Subcutaneous adipose tissue (tissue), 4 donors: ENCODE measurements around the gene CYB5D1. TPM values are rescaled to one million over a fixed set of nuclear protein-coding genes. Genes with fewer than 3 reads are reported as not detected.
A peak's percentile ranks its signal among the peaks of the same experiment; 100 is the strongest.

ENCODE experiments used
- small RNA-seq: library from RNA; depleted of rRNA; stranded (forward); fragments of <200 nt; gene quantifications from one replicate; pipeline ENCODE3, GENCODE V24; 2016
- total RNA-seq, 4 donors: library from RNA; depleted of rRNA; stranded (reverse); fragments of >200 nt; gene quantifications; one replicate each; pipeline ENCODE4 v1.1.0, GENCODE V29; 2016
- TF ChIP-seq, protein P1 (sequence below): fragments of 450-650 bp; IDR thresholded peaks from one replicate; pipeline ENCODE4 v1.5.1; 2016; ENCODE audit warnings: low read depth, mild to moderate bottlenecking, control low read depth, antibody characterized with exemption, moderate library complexity

The CYB5D1 gene
- total RNA-seq, 4 donors from 2014 or later: 4.1 to 7.7 (median 6.3) TPM

- TF ChIP-seq, protein P1, sequence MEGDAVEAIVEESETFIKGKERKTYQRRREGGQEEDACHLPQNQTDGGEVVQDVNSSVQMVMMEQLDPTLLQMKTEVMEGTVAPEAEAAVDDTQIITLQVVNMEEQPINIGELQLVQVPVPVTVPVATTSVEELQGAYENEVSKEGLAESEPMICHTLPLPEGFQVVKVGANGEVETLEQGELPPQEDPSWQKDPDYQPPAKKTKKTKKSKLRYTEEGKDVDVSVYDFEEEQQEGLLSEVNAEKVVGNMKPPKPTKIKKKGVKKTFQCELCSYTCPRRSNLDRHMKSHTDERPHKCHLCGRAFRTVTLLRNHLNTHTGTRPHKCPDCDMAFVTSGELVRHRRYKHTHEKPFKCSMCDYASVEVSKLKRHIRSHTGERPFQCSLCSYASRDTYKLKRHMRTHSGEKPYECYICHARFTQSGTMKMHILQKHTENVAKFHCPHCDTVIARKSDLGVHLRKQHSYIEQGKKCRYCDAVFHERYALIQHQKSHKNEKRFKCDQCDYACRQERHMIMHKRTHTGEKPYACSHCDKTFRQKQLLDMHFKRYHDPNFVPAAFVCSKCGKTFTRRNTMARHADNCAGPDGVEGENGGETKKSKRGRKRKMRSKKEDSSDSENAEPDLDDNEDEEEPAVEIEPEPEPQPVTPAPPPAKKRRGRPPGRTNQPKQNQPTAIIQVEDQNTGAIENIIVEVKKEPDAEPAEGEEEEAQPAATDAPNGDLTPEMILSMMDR: no peak
Observed at GRCh38 chr17:7897090-7897489, 39.3 kb downstream of the CYB5D1 start.

GRCh38 chr17:7897773-7898172 lies 40.0 kb downstream of the CYB5D1 start:
- TF ChIP-seq, protein P1: no peak

DNA sequence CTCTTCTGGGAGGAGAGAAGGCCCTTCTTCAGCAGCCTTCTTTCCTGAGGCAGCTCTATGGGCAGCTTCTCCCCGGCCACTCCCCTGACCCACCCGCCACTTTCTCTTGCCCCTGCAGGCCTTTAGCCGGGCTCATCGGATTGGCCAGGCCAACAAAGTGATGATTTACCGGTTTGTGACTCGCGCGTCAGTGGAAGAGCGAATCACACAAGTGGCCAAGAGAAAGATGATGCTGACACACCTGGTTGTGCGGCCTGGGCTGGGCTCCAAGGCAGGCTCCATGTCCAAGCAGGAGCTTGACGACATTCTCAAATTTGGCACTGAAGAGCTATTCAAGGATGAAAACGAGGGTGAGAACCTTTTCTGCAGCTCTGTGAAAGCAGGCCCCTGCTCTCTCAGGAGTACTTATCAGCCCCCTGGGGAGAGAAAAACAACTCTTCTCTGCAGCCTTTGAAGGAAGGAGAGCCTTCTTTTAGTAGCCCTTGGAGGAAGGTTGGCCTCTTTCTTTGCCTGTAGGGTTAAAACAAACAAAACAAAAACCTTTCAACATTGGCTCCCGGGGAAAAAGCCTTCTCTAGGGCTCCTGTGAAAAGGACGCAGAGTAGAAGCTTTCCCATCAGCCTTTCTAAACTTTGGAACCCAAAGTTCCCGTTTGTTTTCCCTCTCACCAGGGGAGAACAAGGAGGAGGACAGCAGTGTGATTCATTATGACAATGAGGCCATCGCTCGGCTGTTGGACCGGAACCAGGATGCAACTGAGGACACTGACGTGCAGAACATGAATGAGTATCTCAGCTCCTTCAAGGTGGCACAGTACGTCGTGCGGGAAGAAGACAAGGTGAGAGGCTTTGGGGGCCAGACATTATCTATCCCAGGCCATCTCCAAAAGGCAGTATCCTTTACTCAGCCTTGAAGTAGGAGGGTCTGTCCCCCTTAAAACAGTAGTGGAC lies 45.6 kb downstream of the CYB5D1 start:
- TF ChIP-seq, protein P1: no peak

- TF ChIP-seq, protein P1: no peak
Observed at GRCh38 chr17:7909089-7909488, 51.3 kb downstream of the CYB5D1 start.

DNA sequence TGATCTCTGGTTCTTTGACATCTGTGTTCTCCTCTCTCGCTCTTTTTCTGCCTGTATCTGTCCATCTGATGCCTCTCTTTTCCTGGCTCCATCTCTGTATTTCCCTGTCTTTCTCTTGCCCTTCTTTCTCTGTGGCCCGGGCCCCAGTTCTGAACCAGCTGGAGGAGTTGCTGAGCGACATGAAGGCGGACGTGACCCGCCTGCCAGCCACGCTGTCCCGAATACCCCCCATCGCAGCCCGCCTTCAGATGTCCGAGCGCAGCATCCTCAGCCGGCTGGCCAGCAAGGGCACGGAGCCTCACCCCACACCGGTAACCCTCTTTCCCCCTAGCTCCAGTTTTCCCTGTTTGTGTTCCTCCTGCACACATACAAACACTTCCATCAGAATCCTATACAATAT lies 52.5 kb downstream of the CYB5D1 start:
- TF ChIP-seq, protein P1: no peak

DNA sequence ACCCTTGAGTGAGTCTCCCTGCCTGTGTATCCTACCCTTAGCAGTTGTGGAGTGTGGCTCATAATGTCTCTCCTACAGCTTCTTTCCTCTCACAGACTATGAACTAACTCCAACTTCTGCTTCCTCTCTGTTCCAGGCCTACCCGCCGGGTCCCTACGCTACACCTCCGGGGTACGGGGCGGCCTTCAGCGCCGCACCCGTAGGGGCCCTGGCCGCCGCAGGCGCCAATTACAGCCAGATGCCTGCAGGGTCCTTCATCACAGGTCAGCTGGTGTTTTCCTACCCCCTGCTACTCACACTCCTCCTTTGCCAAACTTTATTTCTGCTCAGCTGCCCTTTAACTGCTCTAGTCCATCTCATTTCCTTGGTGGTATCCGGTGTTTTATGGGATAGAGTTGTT lies 52.9 kb downstream of the CYB5D1 start:
- TF ChIP-seq, protein P1: no peak

DNA sequence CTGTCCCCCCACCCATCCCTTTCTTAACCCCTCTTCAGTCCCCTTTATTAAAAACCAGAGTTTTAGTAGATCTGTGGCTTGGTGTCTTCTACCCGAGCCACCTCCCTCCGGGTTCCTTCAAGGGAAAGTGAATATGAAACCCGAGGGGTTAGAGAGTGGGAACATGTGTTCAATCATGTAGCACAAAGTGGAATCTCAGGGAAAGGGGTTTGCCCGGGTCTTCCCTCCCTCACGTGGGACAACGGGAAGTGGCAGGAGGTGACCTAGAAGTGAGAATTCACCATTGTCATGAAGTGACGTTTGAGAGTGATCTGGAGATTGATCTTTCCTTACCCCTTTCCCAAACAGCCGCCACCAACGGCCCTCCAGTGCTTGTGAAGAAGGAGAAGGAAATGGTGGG lies 53.3 kb downstream of the CYB5D1 start:
- TF ChIP-seq, protein P1: no peak

Small RNAs within 50 kb of the gene (small RNA-seq; reads per million reads assigned to genes)
- gene SCARNA21: 2.9 reads per million, percentile 57 among the genes with 10 or more reads in this experiment

Other genes with a start within 250 kb of the CYB5D1 start
- 10 to 100 TPM; 12.2 to 35.0 (median 25.1) TPM for gene FXR2, start 243.1 kb upstream of the CYB5D1 start, total RNA-seq
- 100 to 1,000 TPM in 1 of 4 donors, 10 to 100 TPM in 3; 69.6 to 126 (median 85.0) TPM for gene SAT2, start 230.2 kb upstream of the CYB5D1 start, total RNA-seq
- 1 to 10 TPM in 2 of 4 donors, under 1 TPM in 2; 0.44 to 2.1 (median 1.1) TPM for gene SHBG, start 227.9 kb upstream of the CYB5D1 start, total RNA-seq
- gene ATP1B2, start 207.1 kb upstream of the CYB5D1 start, total RNA-seq: under 1 TPM in 1 of 4 donors, not detected in 3; 0.38 TPM
- 10 to 100 TPM; 13.8 to 21.7 (median 16.4) TPM for gene TP53, start 170.5 kb upstream of the CYB5D1 start, total RNA-seq
- gene WRAP53, start 169.5 kb upstream of the CYB5D1 start, total RNA-seq: 1 to 10 TPM; 1.1 to 3.3 (median 2.1) TPM
- under 1 TPM; 0.22 to 0.82 (median 0.55) TPM for gene EFNB3, start 152.8 kb upstream of the CYB5D1 start, total RNA-seq
- under 1 TPM; under 0.01 to 0.22 (median 0.18) TPM for gene DNAH2, start 140.3 kb upstream of the CYB5D1 start, total RNA-seq
- gene KDM6B, start 23.8 kb upstream of the CYB5D1 start, total RNA-seq: 10 to 100 TPM in 1 of 4 donors, 1 to 10 TPM in 3; 5.6 to 10.4 (median 6.6) TPM
- 10 to 100 TPM in 2 of 4 donors, 1 to 10 TPM in 2; 1.0 to 16.0 (median 10.8) TPM for gene TMEM88, start 2.9 kb upstream of the CYB5D1 start, total RNA-seq
- gene NAA38, start 444 bp upstream of the CYB5D1 start, total RNA-seq: 100 to 1,000 TPM in 2 of 4 donors, 10 to 100 TPM in 2; 68.0 to 184 (median 96.7) TPM
- gene CHD3, start 30.8 kb downstream of the CYB5D1 start, total RNA-seq: 10 to 100 TPM; 14.8 to 41.4 (median 31.3) TPM
- 1 to 10 TPM; 1.5 to 6.1 (median 2.8) TPM for gene RNF227, start 58.3 kb downstream of the CYB5D1 start, total RNA-seq
- gene KCNAB3, start 71.9 kb downstream of the CYB5D1 start, total RNA-seq: 1 to 10 TPM in 1 of 4 donors, under 1 TPM in 2, not detected in 1; 0.44 to 2.8 (median 0.51) TPM
- gene TRAPPC1, start 73.9 kb downstream of the CYB5D1 start, total RNA-seq: 10 to 100 TPM; 28.8 to 43.5 (median 37.5) TPM
- 10 to 100 TPM in 3 of 4 donors, 1 to 10 TPM in 1; 7.5 to 27.3 (median 21.9) TPM for gene CNTROB, start 74.2 kb downstream of the CYB5D1 start, total RNA-seq
- not detected for gene GUCY2D, start 144.6 kb downstream of the CYB5D1 start, total RNA-seq
- gene ALOX15B, start 181.1 kb downstream of the CYB5D1 start, total RNA-seq: 10 to 100 TPM in 2 of 4 donors, 1 to 10 TPM in 2; 4.9 to 36.4 (median 10.9) TPM
- gene ALOX12B, start 229.7 kb downstream of the CYB5D1 start, total RNA-seq: not detected